Measurements from ENCODE around the gene TMEM234.

TMEM234 gene

GRCh38 chr1:32220746-32221580 lies 1.2 kb downstream of the TMEM234 start:
- Mint-ChIP-seq H3K27ac (peak overlapping the region; percentile 74 to 96), H3K27me3 (no peaks in the 10 kb centered on the region), H3K4me1 (peaks cover 48% of the 10 kb centered on the region)

GRCh38 chr1:32219022-32219421 lies 3.1 kb downstream of the TMEM234 start:
- no peaks in the 10 kb centered on the region for H3K9me3 Mint-ChIP-seq
- no peak for DNase-seq
- no peak overlapping the region for H3K27ac Mint-ChIP-seq
- peaks cover 49% of the 10 kb centered on the region for H3K4me1 Mint-ChIP-seq
- H3K27me3 Mint-ChIP-seq: no peaks in the 10 kb centered on the region
- ATAC-seq: no peak
- H3K4me3 Mint-ChIP-seq: no peak overlapping the region

More at GRCh38 chr1:32220746-32221580, 1.2 kb downstream of the TMEM234 start:
- H3K9me3 Mint-ChIP-seq: no peaks in the 10 kb centered on the region
- peak overlapping the region; percentile 91 to 96 for H3K4me3 Mint-ChIP-seq
- DNase-seq: no peak
- ATAC-seq: no peak

- Mint-ChIP-seq H3K27ac (no peak overlapping the region), H3K27me3 (no peaks in the 10 kb centered on the region), H3K4me1 (peaks cover 42% of the 10 kb centered on the region), H3K9me3 (no peaks in the 10 kb centered on the region), H3K4me3 (no peak overlapping the region)
- no peak for DNase-seq
- no peak for ATAC-seq
Measured at GRCh38 chr1:32216566-32216965, 5.6 kb downstream of the TMEM234 start.

GRCh38 chr1:32215629-32216480 lies 6.3 kb downstream of the TMEM234 start:
- H3K27ac Mint-ChIP-seq: peak overlapping the region in 1 of 2 donors; percentile 21
- H3K4me1 Mint-ChIP-seq: peaks cover 41% of the 10 kb centered on the region
- no peak overlapping the region for H3K4me3 Mint-ChIP-seq
- H3K9me3 Mint-ChIP-seq: no peaks in the 10 kb centered on the region
- no peaks in the 10 kb centered on the region for H3K27me3 Mint-ChIP-seq
- DNase-seq (peak in 1 of 2 donors; percentile 55), ATAC-seq (peak; percentile 87)

- Mint-ChIP-seq H3K27ac (no peak within 1 kb of the TSS), H3K4me3 (no peak within 1 kb of the TSS)
Measured at GRCh38 chr1:32208891-32209328, 13.2 kb downstream of the TMEM234 start, which contains the start of gene DCDC2B. Gene DCDC2B (plus strand): TSS chr1:32209089. CDS start chr1:32209094, 5 bp downstream.

GRCh38 chr1:32208469-32208868 lies 13.7 kb downstream of the TMEM234 start:
- H3K27me3 Mint-ChIP-seq: no peaks in the 10 kb centered on the region
- DNase-seq: no peak
- no peak for ATAC-seq
- no peaks in the 10 kb centered on the region for H3K9me3 Mint-ChIP-seq
- H3K27ac Mint-ChIP-seq: no peak overlapping the region
- no peak overlapping the region for H3K4me3 Mint-ChIP-seq
- peaks cover 69% of the 10 kb centered on the region for H3K4me1 Mint-ChIP-seq

More at GRCh38 chr1:32208891-32209328, 13.2 kb downstream of the TMEM234 start, which contains the start of gene DCDC2B:
- DNase-seq: no peak
- Mint-ChIP-seq H3K9me3 (no peaks in the 10 kb centered on the region), H3K27me3 (no peaks in the 10 kb centered on the region), H3K4me1 (peaks cover 65% of the 10 kb centered on the region)
- ATAC-seq: no peak

- Mint-ChIP-seq H3K4me3 (peak within 1 kb of the TSS; percentile 95 to 98), H3K27ac (peak within 1 kb of the TSS; percentile 91 to 95), H3K9me3 (no peaks in the 10 kb centered on the region), H3K4me1 (peaks cover 77% of the 10 kb centered on the region), H3K27me3 (no peaks in the 10 kb centered on the region)
- ATAC-seq: peak; percentile 76
- DNase-seq: peak; percentile 80 to 85
Measured at GRCh38 chr1:32205401-32206370, 16.5 kb downstream of the TMEM234 start, which contains the start of gene IQCC. Gene IQCC (plus strand): TSS chr1:32205671. CDS start chr1:32205682, 11 bp downstream.

- H3K4me1 Mint-ChIP-seq: peaks cover 84% of the 10 kb centered on the region
- H3K9me3 Mint-ChIP-seq: no peaks in the 10 kb centered on the region
- H3K27ac Mint-ChIP-seq: peak overlapping the region in 1 of 2 donors; percentile 49
- DNase-seq (no peak), ATAC-seq (no peak)
- no peaks in the 10 kb centered on the region for H3K27me3 Mint-ChIP-seq
- peak overlapping the region; percentile 95 to 98 for H3K4me3 Mint-ChIP-seq
Measured at GRCh38 chr1:32204943-32205361, 17.2 kb downstream of the TMEM234 start.

- peak; percentile 67 to 83 for DNase-seq
- peak; percentile 68 for ATAC-seq
- H3K4me1 Mint-ChIP-seq: peaks cover 91% of the 10 kb centered on the region
Measured at GRCh38 chr1:32201011-32201855, 20.9 kb downstream of the TMEM234 start.

GRCh38 chr1:32200226-32201010 lies 21.7 kb downstream of the TMEM234 start, which contains the start of gene CCDC28B:
Gene CCDC28B (plus strand): TSS chr1:32200595. CDS start chr1:32201936, 1,341 bp downstream.
- ATAC-seq (peak; percentile 55), DNase-seq (peak; percentile 56 to 58)
- Mint-ChIP-seq H3K4me3 (peak within 1 kb of the TSS; percentile 77 to 92), H3K4me1 (peaks cover 93% of the 10 kb centered on the region), H3K27me3 (no peaks in the 10 kb centered on the region), H3K9me3 (no peaks in the 10 kb centered on the region), H3K27ac (peak within 1 kb of the TSS; percentile 90 to 93)

More at GRCh38 chr1:32201011-32201855, 20.9 kb downstream of the TMEM234 start:
- H3K27ac Mint-ChIP-seq: peak overlapping the region; percentile 77 to 90
- H3K9me3 Mint-ChIP-seq: no peaks in the 10 kb centered on the region
- H3K27me3 Mint-ChIP-seq: no peaks in the 10 kb centered on the region
- peak overlapping the region; percentile 77 to 92 for H3K4me3 Mint-ChIP-seq

GRCh38 chr1:32199717-32200072 lies 22.5 kb downstream of the TMEM234 start:
- Mint-ChIP-seq H3K27me3 (no peaks in the 10 kb centered on the region), H3K4me1 (peaks cover 93% of the 10 kb centered on the region), H3K9me3 (no peaks in the 10 kb centered on the region), H3K27ac (no peak overlapping the region), H3K4me3 (peak overlapping the region; percentile 77 to 92)
- ATAC-seq (no peak), DNase-seq (no peak)

- ATAC-seq: no peak
- Mint-ChIP-seq H3K9me3 (no peaks in the 10 kb centered on the region), H3K27ac (peak overlapping the region; percentile 6 to 16), H3K4me1 (peaks cover 93% of the 10 kb centered on the region), H3K4me3 (peak overlapping the region; percentile 77 to 92), H3K27me3 (no peaks in the 10 kb centered on the region)
- DNase-seq: no peak
Measured at GRCh38 chr1:32199043-32199716, 23.0 kb downstream of the TMEM234 start.

All from stimulated activated naive CD8-positive, alpha-beta T cell treated with anti-CD3 and anti-CD28 coated beads, Interleukin-15, amount 100 ng/mL, for 72 hours (primary cell).